Mucosa of descending colon (tissue), 3 donors: ENCODE data around the gene NEO1. TPM values are rescaled to one million over a fixed set of nuclear protein-coding genes. Genes with fewer than 3 reads are reported as not detected.

ENCODE experiments used
- ATAC-seq: fragments of 200-7000 bp; cut with Tn5 transposase; one replicate; pipeline ENCODE4 v1.9.1; 2020; ENCODE audit warnings: mild to moderate bottlenecking, moderate library complexity
- DNase-seq, 3 donors: peaks; one replicate each; pipeline ENCODE4 v3.0.0-alpha.2; 2020
- H3K36me3 ChIP-seq: fragments of 200-600 bp; one replicate; pipeline ENCODE4 v1.8.0; 2021; ENCODE audit warnings: low read depth, mild to moderate bottlenecking
- H3K4me1 ChIP-seq: fragments of 200-600 bp; one replicate; pipeline ENCODE4 v1.8.0; 2021; ENCODE audit warnings: low read depth, mild to moderate bottlenecking
- H3K4me3 ChIP-seq: fragments of 200-600 bp; one replicate; pipeline ENCODE4 v1.8.0; 2021; ENCODE audit warnings: mild to moderate bottlenecking
- H3K9me3 ChIP-seq: fragments of 200-600 bp; one replicate; pipeline ENCODE4 v1.8.0; 2021; ENCODE audit warnings: mild to moderate bottlenecking
- intact Hi-C, 2 donors: fragments of 100-400 bp; cut with DNase I in 1 of 2; cut with micrococcal nuclease in 1 of 2; formaldehyde crosslinking; loops; one replicate each; pipeline versions ENCODE4 v1.11.0 to v1.11.1; 2022; cut with DNase I, micrococcal nuclease
- total RNA-seq, 3 donors: library from RNA; stranded (reverse); fragmentation: NEBNext Ultra II Directional in 2 of 3; extraction: Animal tissue kit (Norgen Biotek cat#: 25700) in 2 of 3; gene quantifications; one replicate each; pipeline versions ENCODE4 v1.2.1 to v1.2.4, GENCODE V29; 2021 to 2023
- TF ChIP-seq, protein P1 (sequence below): fragments of 200-600 bp; IDR thresholded peaks from one replicate; pipeline ENCODE4 v1.8.0; 2022; ENCODE audit warnings: antibody characterized with exemption, mild to moderate bottlenecking
- donor health status: DM: no; HTN: no; CAD: no; lungs with moderate emphysema.
- donor health status: DM: no; HTN: no; CAD: no.
- donor health status: DM: no; HTN: yes; CAD: no.

NEO1 gene
- total RNA-seq, 3 donors from 2014 or later, result 106 to 188 (median 166) TPM

- Histone ChIP-seq H3K4me3 (no peak overlapping the region), H3K36me3 (no peaks in the 10 kb centered on the region), H3K4me1 (peaks cover 4% of the 10 kb centered on the region), H3K9me3 (no peaks in the 10 kb centered on the region)
- intact Hi-C loops, result no loop called here
- ATAC-seq (no peak), DNase-seq (no peak)
- TF ChIP-seq, protein P1, sequence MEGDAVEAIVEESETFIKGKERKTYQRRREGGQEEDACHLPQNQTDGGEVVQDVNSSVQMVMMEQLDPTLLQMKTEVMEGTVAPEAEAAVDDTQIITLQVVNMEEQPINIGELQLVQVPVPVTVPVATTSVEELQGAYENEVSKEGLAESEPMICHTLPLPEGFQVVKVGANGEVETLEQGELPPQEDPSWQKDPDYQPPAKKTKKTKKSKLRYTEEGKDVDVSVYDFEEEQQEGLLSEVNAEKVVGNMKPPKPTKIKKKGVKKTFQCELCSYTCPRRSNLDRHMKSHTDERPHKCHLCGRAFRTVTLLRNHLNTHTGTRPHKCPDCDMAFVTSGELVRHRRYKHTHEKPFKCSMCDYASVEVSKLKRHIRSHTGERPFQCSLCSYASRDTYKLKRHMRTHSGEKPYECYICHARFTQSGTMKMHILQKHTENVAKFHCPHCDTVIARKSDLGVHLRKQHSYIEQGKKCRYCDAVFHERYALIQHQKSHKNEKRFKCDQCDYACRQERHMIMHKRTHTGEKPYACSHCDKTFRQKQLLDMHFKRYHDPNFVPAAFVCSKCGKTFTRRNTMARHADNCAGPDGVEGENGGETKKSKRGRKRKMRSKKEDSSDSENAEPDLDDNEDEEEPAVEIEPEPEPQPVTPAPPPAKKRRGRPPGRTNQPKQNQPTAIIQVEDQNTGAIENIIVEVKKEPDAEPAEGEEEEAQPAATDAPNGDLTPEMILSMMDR, result no peak
Measured at GRCh38 chr15:73228128-73228646, 175.9 kb downstream of the NEO1 start.

- TF ChIP-seq, protein P1, result no peak
- ATAC-seq (no peak), DNase-seq (no peak)
- Histone ChIP-seq H3K36me3 (no peaks in the 10 kb centered on the region), H3K4me3 (no peak overlapping the region), H3K9me3 (no peaks in the 10 kb centered on the region), H3K4me1 (peaks cover 4% of the 10 kb centered on the region)
- intact Hi-C loops, result no loop called here
Measured at GRCh38 chr15:73231661-73232419, 179.6 kb downstream of the NEO1 start.

- H3K9me3 ChIP-seq, result no peaks in the 10 kb centered on the region
- H3K4me3 ChIP-seq, result no peak overlapping the region
- no peaks in the 10 kb centered on the region for H3K4me1 ChIP-seq
- no peaks in the 10 kb centered on the region for H3K36me3 ChIP-seq
- intact Hi-C loops, result no loop called here
- DNase-seq (no peak), ATAC-seq (no peak)
- TF ChIP-seq, protein P1, result no peak
Measured at GRCh38 chr15:73232776-73233175, 180.5 kb downstream of the NEO1 start.

GRCh38 chr15:73233623-73234022, 181.4 kb downstream of the NEO1 start:
- Histone ChIP-seq H3K4me1 (no peaks in the 10 kb centered on the region), H3K36me3 (no peaks in the 10 kb centered on the region), H3K9me3 (no peaks in the 10 kb centered on the region), H3K4me3 (no peak overlapping the region)
- no peak for DNase-seq
- intact Hi-C loops, result no loop called here
- TF ChIP-seq, protein P1, result no peak
- ATAC-seq, result no peak

DNA sequence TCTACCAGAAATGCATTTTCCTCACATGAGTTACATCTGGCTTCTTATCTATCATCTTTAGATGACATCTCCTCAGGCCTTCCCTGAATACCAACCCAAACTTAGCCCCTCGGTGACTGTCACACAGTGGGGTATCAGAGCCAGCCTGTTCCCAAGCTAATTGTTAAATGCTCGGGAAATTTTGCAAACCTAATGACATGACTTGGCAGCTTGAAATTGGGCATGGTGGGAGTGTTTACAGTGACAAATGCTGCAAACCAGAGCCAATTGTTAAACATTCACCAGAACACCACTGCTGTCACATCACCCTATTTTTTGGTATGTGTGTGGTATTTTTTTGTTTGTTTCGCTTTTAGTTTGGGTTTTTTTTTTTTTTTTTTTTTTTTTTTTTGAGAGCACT, 185.6 kb downstream of the NEO1 start:
- ATAC-seq (no peak), DNase-seq (no peak)
- H3K9me3 ChIP-seq, result no peaks in the 10 kb centered on the region
- H3K4me1 ChIP-seq, result no peaks in the 10 kb centered on the region
- H3K36me3 ChIP-seq, result no peaks in the 10 kb centered on the region
- intact Hi-C loops, result no loop called here
- no peak overlapping the region for H3K4me3 ChIP-seq
- TF ChIP-seq, protein P1, result no peak
